Measurements from ENCODE around the gene PTPRH. TPM values are rescaled to one million over a fixed set of nuclear protein-coding genes. Genes with fewer than 3 reads are reported as not detected.
"Not testable (repeated sequence)": the region's sequence is repeated elsewhere in the genome, so short reads cannot be mapped to it uniquely, and the experiment has no call there.

Gene PTPRH
- polyA plus RNA-seq, 1 of the 3 experiments (the other 2 are of a cell fraction): 1.1 TPM

- TF ChIP-seq PBX3 (IDR thresholded peaks at IDR 0.05) (peak; percentile 30; the same call in 1 of the 2 replicates), SMC3 (IDR thresholded peaks at IDR 0.05; ENCODE audit: low read depth, low read length) (no peak), ZBTB33 (IDR thresholded peaks at IDR 0.05; ENCODE audit: borderline replicate concordance, low read depth) (no peak), GATA2 (CRISPR knock-in tag; IDR thresholded peaks at IDR 0.05) (peak; percentile 46; the same call in 1 of the 2 replicates), FOXM1 (IDR thresholded peaks at IDR 0.05; ENCODE audit: low read depth) (no peak), TEAD4 (IDR thresholded peaks at IDR 0.05; ENCODE audit: borderline replicate concordance, insufficient read depth) (no peak), RCOR1 (IDR thresholded peaks at IDR 0.05; ENCODE audit: low read length) (0 out of 2 replicates have a peak, but pooled peaks have one; percentile 8), CHD2 (IDR thresholded peaks at IDR 0.05; ENCODE audit: low read length, partially characterized antibody) (no peak), ELF1 (IDR thresholded peaks at IDR 0.05) (no peak), MXI1 (IDR thresholded peaks at IDR 0.05; ENCODE audit: low read depth, low read length) (peak; percentile 30; the same call in 1 of the 2 replicates), NRF1 (IDR thresholded peaks at IDR 0.05; ENCODE audit: low read depth, low read length) (no peak), RXRA (IDR thresholded peaks at IDR 0.05; ENCODE audit: borderline replicate concordance, low read depth) (peak; percentile 91; the same call in 1 of the 2 replicates), POLR2AphosphoS5 (IDR thresholded peaks at IDR 0.05; ENCODE audit: low read depth, low read length) (no peak), CTCF (IDR thresholded peaks at IDR 0.05) (no peak), JUND (IDR thresholded peaks at IDR 0.05) (peak; percentile 84), MAX (IDR thresholded peaks at IDR 0.05; ENCODE audit: low read depth) (peak; percentile 63), EZH2phosphoT487 (IDR thresholded peaks at IDR 0.05; ENCODE audit: borderline replicate concordance, low read depth) (no peak), TAF1 (IDR thresholded peaks at IDR 0.05; ENCODE audit: borderline replicate concordance, low read depth, low read length) (no peak)
Measured at GRCh38 chr19:55206664-55207500, 2.4 kb downstream of the PTPRH start (continued).

GRCh38 chr19:55202199-55202598 lies 7.1 kb downstream of the PTPRH start:
- H3K4me1 ChIP-seq (ENCODE audit: control insufficient read depth in 1 of 2, insufficient read depth in 2 of 2, low read depth in 1 of 2, low read length in 1 of 2); H3K36me3 ChIP-seq (replicated peaks in 1 of 2; ENCODE audit: control insufficient read depth in 1 of 2, insufficient read depth in 2 of 2, low read length in 1 of 2); H3K4me3 ChIP-seq (ENCODE audit: low read depth in 2 of 2, low read length in 1 of 2); H3K9me3 ChIP-seq; H3K79me2 ChIP-seq (ENCODE audit: insufficient read depth); POLR2A ChIA-PET; H3K27ac ChIP-seq (ENCODE audit: low read depth in 2 of 2, low read length in 1 of 2); H2AFZ ChIP-seq (ENCODE audit: low read depth); H4K20me1 ChIP-seq (ENCODE audit: insufficient read depth); H3F3A ChIP-seq (replicated peaks; ENCODE audit: insufficient read depth); H3K9me2 ChIP-seq; DNase-seq; H3K27me3 ChIP-seq (ENCODE audit: insufficient read depth); H3K9ac ChIP-seq; H3K4me2 ChIP-seq: not testable (repeated sequence)
- WGBS (ENCODE audit: low lambda C conversion rate): 76% methylated on average over 7 of the region's 10 CpGs
- CTCF ChIA-PET: interaction anchor here (0.6 to 1.1 kb wide), 3 partner anchors 26 to 181 kb away, joined by 3 read pairs; partner anchors contain the start of genes DNAAF3 and TMEM86B

Data from SK-N-SH (cell line).